GM13977 (cell line): ENCODE measurements around the gene MBNL1.

Experiments used
- DNase-seq: peaks from one replicate; pipeline ENCODE4 v3.0.0; 2012; ENCODE audit warnings: low spot score
- in situ Hi-C: fragments of 300-500 bp; cut with MboI; formaldehyde crosslinking; loops from one replicate; pipeline ENCODE4 v1.12.0; 2022; ENCODE audit warnings: low sequenced_read_pairs, low pct_unique_long_range_greater_than_20kb, mixed read lengths, inconsistent platforms; ENCODE audit not compliant: unreplicated experiment
- TF ChIP-seq, protein P1 (sequence below): IDR thresholded peaks from 2 replicates; pipeline ENCODE4 v1.5.1; 2012; ENCODE audit warnings: mild to moderate bottlenecking, control low read depth; ENCODE audit not compliant: insufficient read depth; ENCODE audit errors: extremely low read depth, missing control alignments

The MBNL1 gene

GRCh38 chr3:152291649-152292066 lies 22.9 kb downstream of the MBNL1 start:
- in situ Hi-C loops, result no loop called here
- TF ChIP-seq, protein P1, sequence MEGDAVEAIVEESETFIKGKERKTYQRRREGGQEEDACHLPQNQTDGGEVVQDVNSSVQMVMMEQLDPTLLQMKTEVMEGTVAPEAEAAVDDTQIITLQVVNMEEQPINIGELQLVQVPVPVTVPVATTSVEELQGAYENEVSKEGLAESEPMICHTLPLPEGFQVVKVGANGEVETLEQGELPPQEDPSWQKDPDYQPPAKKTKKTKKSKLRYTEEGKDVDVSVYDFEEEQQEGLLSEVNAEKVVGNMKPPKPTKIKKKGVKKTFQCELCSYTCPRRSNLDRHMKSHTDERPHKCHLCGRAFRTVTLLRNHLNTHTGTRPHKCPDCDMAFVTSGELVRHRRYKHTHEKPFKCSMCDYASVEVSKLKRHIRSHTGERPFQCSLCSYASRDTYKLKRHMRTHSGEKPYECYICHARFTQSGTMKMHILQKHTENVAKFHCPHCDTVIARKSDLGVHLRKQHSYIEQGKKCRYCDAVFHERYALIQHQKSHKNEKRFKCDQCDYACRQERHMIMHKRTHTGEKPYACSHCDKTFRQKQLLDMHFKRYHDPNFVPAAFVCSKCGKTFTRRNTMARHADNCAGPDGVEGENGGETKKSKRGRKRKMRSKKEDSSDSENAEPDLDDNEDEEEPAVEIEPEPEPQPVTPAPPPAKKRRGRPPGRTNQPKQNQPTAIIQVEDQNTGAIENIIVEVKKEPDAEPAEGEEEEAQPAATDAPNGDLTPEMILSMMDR, result no peak
- no peak for DNase-seq

DNA sequence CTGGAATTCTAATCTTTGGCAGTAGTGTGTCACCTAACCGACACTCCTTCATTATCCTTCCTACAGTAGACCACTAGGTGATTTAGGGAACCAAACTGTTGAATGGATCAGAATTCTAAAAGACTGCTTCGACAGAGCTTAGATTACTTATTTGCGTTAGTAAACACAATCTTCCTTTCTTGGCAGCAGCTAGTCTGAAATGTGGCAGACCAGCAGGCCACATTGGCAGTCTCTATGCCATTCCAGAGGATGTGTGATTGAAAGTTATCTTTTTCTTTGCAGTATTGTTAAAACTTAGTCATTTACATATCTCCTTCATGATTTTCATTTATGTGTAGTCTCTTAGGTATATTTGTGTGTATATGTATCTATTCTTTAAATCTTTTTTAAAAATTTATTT lies 23.6 kb downstream of the MBNL1 start:
- TF ChIP-seq, protein P1, result no peak
- no peak for DNase-seq
- in situ Hi-C loops, result no loop called here

- DNase-seq, result no peak
- in situ Hi-C loops, result no loop called here
- TF ChIP-seq, protein P1, result no peak
These were observed 24.7 kb downstream of the MBNL1 start for GRCh38 chr3:152293347-152294006.

GRCh38 chr3:152295344-152295743 lies 26.6 kb downstream of the MBNL1 start:
- in situ Hi-C loops, result no loop called here
- DNase-seq, result no peak
- TF ChIP-seq, protein P1, result no peak

- in situ Hi-C loops, result no loop called here
- no peak for DNase-seq
- TF ChIP-seq, protein P1, result no peak
These were observed 27.1 kb downstream of the MBNL1 start for GRCh38 chr3:152295806-152296205.

- TF ChIP-seq, protein P1, result no peak
- no peak for DNase-seq
- in situ Hi-C loops, result no loop called here
These were observed 27.7 kb downstream of the MBNL1 start for GRCh38 chr3:152296382-152296781.
